TTC549 (cell line): ENCODE data around the gene USF3.

ENCODE experiments used
- FAIRE-seq: peaks from 2 replicates; lab custom pipeline; 2012; peaks lifted over from hg19 to GRCh38; lab: Jason Lieb, UNC

The USF3 gene

DNA sequence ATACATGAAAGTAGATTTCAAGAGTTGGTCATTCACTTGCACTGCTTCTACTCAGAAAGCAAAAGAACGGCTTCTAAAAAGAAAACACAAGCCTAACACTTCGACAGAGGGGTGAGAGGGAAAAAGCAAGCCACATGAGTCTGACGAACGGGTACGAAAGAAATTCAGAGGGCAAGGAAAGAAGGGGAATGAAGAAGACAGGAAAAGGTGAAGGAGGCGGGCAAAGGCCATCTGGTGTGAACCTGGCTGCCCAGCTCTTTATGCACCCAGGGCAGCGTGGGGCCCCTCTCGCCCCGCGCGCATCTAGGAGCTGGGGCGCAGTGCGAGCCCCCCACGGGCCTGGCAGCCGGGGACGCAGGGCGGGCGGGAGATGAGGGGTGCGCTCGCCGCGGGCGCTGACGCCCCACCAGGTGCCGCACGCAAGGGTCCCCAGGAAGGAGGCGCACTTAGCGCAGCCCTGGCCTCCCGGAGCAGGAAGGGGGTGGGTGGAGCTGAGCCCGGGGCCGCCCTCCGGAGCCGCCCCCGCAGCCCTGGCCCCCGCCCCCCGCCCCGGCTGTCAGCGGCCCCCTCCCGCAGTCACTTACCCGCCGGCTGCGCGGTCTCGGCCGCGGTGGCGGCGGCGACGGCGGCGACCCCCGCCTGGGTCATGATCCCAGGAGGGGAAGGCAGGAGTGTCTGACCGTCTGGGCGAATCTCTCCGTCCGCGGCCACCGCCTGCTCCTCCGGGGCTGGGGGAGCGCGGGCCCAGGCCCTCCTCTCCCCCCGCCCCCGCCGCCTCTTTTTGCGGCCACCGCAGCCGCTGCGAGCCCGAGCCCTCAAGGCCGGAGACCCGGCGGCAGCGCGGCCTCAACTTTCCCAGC lies at the start of gene USF3:
Gene USF3 (minus strand): TSS at position 857 of the 860 bp plus-strand sequence. CDS start 21,764 bp downstream, outside the sequence.
- FAIRE-seq = no peak

DNA sequence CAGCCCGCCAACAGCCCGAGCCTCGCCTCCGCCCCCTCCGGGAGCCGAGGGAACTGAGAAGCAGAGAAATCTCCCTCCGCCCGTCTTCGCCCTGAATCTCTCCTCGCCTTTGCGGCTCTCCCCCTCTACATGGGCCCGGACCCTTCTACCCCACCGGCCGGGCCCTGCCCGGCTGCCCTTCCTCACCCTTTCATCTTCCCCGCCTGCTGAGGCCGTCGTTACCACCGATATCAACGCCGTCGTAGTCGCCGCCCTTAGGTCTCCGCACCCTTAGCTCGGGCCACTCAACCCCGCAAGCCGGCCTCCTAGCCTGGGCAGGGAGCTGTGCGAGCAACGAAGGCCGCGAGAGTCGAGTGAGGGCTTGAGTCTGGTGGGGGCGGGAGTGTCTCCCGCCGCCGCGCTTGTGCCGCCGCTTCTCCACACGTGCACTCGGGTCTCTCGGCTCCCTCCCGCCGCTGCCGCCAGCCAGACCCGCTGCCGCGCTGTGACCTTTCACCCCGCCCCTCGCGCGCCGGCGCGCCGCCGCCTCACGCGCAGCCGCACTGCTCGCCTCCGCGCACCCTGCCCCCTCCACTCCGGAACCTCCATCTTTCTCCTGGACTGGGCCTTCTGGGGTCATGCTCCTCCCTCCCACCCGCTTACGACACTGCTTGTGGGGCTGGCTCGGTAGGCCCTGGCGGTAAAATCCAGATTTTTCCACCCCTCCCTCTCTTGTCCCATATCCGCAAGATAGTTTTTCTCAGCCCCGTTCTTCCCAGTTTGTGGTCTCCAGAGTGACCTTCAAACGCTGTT lies 49.5 kb upstream of the USF3 start, which contains the start of gene NAA50:
Gene NAA50 (minus strand): TSS at position 494 of the 792 bp plus-strand sequence. CDS start 300 bp downstream, at position 194.
- FAIRE-seq = no peak

DNA sequence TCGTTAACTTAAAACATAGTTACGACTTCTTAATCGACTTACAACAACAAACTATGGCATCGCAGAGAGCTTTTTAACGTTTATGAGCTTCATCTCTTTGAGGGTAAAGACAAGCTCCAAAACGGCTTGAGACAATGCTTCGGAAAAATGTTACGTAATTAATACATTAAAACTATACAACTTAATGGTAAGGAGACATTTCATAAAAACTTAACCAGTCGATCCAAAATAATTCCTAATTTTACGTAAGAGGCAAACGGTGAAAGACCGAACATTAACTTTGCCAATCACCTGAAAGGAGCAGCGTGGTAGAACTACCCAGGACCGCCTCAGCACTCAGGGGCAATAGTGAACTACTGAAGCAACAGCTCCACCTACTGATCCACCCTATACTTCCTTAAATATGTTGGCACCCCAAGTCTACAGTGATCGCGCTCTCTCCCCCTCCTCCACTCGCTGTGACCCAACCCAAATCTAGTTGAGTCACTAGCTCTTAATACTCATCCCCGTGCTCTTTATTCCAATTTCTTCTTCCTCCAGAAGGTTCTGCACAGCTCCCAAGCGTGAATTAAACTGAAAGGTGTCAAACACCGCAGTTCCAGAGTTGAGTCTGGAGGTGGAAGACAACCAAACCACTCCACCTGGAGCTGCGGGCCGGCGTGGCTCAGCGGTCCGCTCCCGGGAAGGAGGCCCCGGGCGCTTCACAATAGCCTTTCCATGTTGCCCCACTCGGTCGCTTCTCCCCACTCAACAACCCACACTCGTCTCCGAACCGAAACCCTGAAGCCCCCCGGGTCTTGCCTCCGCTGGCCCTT lies 48.7 kb upstream of the USF3 start:
- FAIRE-seq = peak; percentile 19

- no peak for FAIRE-seq
These were observed 46.7 kb upstream of the USF3 start for GRCh38 chr3:113743006-113743630.

DNA sequence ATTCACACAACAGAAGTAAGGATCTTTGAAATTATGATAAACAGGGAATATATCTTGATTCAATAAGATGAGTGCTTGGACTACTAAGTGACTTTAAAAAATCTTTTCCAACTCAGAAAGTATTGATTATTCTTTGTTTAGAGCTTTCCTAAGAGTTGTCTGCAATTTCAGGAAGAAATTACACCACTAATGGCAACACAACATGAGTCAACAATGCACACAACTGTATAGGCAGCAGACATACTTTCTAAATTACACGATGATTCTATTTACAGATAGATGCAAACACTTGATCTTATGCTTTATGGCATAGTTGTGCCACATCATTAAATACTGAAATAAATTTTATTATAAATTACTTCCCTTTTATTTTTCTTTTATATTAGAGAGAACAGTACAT lies 45.2 kb upstream of the USF3 start:
- no peak for FAIRE-seq

DNA sequence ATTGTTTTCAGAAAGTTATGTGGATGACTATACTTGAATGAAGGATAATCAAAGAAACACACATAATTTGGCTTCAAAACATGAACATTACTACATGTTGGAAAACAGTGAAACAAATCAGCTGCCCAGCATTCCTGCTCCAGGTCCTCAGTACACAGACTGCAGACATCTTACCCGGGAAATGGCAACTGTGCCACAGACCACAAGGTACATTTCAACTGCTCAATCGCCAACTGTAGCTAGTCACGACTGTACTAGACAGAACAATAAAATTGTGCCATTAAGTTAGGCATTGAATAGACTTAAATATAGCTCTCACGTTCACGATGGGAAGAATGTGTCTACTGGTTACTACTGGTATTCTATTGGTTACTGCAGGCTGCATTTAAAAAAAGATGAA lies 44.6 kb upstream of the USF3 start:
- FAIRE-seq = no peak

DNA sequence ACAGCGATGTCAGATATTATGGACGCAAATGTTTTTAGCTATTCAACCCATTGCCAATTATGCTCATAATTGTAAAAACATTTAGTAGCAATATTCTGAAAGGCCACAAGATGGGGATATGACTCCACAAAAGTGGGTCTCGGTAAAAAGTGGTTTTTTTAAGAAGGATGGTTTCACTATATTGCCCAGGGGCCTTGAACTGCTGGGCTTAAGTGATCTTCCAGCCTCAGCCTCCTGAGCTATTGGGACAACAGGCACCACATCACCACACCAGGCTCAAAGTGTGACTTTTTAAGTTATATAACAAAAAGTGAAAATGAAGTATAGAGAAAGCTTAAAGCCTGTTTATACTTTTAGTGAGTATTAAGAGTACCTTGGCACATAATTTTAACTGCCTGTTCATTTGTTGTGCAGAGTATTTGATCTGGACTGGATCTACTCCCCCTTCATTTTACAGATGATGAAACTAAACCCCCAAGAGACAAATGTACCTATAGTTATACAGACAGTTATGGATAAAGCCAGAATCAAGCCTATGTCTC lies 40.2 kb upstream of the USF3 start:
- FAIRE-seq = peak; percentile 83

DNA sequence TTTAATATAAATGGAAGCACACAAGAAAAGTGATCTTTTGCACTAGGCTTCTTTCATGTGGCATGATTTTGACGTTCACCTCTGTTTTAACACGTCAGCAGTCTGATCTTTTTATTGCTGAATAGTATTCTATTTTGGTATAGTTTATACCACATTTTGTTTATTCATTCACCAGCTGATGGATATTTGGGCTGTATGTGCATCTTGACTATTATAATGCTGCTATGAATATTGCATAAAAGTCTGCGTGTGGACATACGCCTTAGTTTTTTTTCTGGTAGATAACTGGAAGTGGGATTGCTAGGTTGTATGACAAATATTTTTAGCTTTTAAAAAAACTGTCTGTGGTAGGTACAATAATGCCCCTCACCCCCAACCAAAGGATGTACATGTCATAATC lies 35.3 kb upstream of the USF3 start:
- FAIRE-seq = no peak

- no peak for FAIRE-seq
These were observed 34.1 kb upstream of the USF3 start for GRCh38 chr3:113730550-113730949.

GRCh38 chr3:113728661-113729060 lies 32.2 kb upstream of the USF3 start:
- no peak for FAIRE-seq

- FAIRE-seq = no peak
These were observed 25.2 kb upstream of the USF3 start for GRCh38 chr3:113721636-113722035.

DNA sequence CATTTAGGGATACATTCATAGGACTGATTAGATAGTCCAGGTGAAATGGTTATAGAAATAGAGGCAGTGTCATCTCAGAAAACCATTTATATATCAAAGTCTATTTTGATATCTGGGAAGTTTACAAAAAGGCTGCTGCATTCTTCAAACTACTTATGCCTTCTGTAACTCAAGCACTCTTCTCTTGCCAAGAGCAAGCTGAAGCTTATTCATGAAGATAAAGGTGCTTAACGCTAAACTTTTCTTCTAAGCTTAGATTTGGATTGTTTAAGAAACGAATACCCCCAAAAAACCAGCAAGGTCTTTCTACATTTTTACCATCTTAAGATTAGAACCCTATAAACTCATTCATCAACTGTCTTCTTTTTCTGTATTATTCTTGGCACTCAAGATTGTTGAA lies 23.3 kb upstream of the USF3 start:
- no peak for FAIRE-seq

DNA sequence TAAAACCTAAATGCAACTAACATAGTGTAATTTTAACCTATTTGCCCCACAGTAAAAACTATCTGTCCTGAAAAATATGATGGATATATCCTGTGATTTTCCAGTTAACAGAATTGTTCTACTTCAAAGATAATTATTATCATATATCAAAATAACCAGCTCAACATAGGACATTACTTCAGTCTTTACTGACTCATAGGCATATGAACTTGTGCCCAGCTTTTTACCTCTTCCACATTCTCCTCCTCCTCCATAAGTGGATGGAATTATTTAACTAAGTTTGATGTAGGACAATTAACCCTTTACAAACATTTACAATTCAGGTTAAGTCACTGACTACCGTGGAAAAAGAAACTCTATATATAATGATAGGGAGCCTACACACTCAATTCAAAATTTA lies 22.9 kb upstream of the USF3 start:
- no peak for FAIRE-seq

DNA sequence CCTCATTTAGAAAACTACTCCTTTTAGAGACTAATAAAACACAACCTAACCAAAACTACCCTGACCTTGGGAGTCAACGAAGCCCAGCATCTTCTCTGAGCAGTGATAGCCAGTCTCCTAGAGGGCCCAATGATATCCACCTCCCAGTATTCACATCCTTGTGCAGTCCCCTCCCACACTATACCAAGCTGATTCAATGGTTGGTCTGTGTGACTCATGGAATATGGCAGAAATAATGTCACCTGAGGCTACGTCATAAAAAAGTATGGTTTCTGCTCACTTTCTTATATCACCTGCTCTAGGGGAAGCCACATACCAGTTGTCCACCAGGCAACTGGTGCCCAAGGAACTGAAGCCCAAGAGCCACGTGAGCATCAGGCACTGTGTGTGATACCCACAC lies 21.4 kb upstream of the USF3 start:
- FAIRE-seq = no peak

GRCh38 chr3:113717308-113717707 lies 20.9 kb upstream of the USF3 start:
- no peak for FAIRE-seq

DNA sequence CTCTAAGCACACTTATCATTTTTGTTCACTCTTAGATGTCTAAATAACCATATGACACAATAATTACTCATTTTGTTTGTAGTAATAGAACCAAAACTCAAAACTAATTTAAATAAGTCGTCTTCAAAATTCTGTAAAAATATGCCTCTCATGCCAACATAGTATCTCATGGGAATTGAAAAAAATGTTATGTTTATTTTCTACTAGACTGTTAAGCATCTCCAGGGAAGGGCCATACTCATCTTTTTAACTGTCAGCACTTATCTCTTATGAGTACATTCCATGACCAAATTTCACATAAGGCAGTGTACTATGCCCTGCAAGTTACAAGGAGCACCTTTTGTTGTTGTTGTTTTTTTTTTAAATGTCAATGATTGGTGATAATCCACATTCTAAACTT lies 18.3 kb upstream of the USF3 start:
- FAIRE-seq = no peak

GRCh38 chr3:113712129-113712528 lies 15.7 kb upstream of the USF3 start:
- no peak for FAIRE-seq

DNA sequence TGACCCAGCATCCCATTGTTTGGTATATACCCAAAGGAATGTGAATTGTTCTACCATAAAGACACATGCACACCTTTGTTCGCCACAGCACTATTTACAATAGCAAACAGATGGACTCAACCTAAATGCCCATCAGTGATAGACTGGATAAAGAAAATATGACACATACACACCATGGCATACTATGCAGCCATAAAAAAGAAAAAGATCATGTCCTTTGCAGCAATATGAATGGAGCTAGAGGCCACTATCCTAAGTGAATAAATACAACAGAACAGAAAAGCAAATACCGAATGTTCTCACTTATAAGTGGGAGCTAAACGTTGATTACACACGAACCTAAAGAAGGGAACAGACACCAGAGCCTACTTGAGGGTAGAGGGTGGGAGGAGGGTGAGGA lies 11.4 kb upstream of the USF3 start:
- no peak for FAIRE-seq

- FAIRE-seq = no peak
These were observed 2.5 kb upstream of the USF3 start for GRCh38 chr3:113698956-113699355.

GRCh38 chr3:113698213-113698742 lies 1.8 kb upstream of the USF3 start:
- FAIRE-seq = no peak

GRCh38 chr3:113697500-113698090 lies 1.2 kb upstream of the USF3 start:
- FAIRE-seq = no peak
